Central memory CD4-positive, alpha-beta T cell (primary cell): ENCODE data around the gene GABRR3.
"Not testable (repeated sequence)": the region's sequence is repeated elsewhere in the genome, so short reads cannot be mapped to it uniquely, and the experiment has no call there.

Experiments
- DNase-seq: peaks from one replicate; pipeline ENCODE4 v3.0.0; 2022

The GABRR3 gene

DNA sequence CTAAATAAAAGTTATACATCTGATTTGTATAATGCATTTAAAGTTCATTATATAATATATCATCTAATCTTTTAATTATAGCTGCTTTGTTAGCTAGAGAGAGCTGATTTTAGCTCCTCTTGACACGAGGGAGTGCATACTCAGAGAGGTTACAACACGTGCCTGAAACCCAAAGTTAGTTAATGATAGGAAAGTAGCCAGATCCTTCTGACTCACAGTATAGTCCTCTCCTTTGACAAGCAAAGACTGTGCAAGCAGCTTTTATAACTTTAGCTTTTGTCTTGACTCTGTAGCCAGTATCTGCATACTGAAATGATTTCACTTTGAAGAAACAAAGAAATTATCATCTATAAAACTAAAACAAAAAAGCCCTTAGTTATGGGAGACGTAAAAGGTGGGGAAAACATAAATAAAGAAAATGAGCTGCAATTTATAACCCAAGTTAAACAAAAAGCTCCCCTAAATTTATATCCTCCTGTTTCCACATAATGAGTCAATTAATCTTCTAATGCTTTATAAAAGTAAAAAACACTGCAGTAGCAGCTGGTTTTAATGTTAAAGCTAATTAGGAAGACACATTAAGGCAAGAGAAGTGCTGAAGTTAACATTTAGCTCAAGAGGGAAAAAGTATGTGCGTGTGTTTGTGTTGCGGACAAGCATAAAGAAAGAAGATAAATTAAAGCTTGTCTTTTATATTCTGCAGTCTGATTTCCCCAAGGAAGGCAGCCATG, 13.1 kb downstream of the GABRR3 start:
- DNase-seq = no peak

DNA sequence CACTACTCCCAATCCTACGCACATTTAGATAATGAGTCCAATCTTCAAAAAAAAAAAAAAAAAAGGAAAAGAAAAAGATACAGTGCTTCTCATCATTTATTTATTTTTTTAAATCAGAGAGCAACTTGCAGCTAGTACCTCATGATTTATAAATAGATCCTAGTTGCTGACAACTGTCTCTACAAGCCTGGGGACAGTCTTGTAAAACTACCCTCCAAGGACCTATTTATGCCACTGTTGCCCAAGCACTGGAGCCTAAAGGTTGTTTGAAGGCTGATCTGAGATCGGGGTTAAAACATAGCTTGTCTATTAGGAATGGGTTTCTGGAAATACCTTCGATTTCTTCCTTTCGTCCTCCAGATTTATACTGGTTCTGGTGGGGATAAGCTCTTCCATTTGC, 14.7 kb downstream of the GABRR3 start:
- no peak for DNase-seq

DNA sequence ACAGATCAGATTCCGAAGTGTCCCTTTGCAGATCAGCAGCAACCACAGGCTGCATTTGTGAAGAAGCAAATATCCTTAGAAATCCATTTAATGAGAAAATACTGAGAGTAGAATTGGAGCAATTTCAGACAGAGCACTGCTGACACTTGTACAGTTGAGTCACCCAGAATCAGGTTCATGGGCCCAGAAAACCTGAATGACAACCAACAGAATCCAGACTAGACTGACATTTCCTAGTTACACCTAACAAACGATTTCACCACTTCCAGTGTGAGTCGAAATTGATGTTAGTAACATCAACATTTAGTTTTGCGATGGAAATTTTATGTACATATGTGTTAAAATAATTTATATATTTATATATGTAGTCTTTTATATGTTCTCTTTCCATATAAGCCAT, 16.8 kb downstream of the GABRR3 start:
- no peak for DNase-seq

DNA sequence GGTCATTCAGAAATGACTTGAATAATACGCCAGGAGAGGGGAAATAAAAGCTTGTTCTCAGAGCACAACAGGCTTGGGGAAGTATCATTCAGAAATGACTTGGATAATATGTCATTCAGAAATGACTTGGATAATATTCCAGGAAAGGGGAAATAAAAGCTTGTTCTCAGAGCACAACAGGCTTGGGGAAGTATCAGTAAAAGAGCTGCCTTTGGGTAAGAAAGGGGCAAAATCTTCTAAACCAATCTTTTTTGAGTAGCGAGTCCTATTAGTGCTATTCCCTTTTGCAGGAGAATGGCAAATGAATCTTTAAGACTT, 20.9 kb downstream of the GABRR3 start:
- no peak for DNase-seq

DNA sequence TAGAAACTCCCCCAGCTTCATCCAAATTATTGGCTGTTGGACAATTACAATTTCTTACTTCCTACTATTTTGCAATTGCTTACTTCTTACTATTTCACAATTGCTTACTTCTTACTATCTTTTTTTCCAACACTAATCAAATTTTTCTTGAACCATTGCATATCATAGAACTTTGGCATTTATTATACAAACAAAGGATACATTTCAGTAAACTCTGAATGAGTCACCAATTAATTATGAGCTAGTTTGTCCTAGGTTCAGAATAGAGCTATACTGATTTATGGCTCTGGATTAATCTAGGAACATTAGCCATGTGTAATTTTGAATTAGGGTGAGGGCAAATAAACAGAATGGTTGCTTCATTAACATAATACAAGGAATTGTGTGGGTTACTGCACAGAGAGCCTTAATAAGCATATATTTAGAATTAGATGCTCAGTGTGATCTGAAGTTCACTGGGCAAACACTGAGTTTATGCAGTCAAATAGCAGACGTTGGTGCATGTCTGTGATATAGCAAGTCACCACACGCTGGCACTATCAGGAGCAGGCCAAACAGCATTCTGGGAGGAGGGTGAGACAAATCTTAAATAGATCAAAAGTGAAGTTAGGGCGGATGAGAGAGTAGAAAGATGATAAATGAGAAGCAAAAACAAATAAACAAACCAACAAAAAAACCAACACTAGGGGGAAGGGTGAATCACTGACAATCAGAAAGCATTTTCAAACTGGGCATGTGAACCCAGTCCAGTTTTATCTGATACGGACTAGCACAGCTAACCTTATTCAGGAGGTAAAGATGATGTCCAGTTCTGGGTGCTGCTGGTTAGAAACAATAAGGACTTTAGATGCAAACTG, 21.5 kb downstream of the GABRR3 start:
- no peak for DNase-seq

DNA sequence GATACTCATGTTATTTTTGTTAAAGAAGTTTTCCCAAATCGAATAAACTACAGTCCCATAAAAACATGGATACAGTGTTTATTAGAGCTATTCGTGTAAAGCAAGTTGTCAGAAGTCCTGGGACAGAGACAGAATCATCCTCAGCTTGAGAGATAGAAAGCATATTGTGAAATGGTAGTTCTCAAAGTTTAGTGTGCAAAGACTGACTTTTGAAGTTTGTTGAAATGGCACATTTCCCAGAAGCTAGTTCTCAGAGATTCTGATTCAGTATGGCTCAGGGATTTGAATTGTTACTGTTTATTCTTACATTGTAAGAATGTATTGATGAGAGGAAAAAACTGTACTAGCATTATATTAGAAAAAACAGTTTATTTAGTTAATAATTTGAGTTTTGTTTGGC, 22.1 kb downstream of the GABRR3 start:
- DNase-seq = no peak

DNA sequence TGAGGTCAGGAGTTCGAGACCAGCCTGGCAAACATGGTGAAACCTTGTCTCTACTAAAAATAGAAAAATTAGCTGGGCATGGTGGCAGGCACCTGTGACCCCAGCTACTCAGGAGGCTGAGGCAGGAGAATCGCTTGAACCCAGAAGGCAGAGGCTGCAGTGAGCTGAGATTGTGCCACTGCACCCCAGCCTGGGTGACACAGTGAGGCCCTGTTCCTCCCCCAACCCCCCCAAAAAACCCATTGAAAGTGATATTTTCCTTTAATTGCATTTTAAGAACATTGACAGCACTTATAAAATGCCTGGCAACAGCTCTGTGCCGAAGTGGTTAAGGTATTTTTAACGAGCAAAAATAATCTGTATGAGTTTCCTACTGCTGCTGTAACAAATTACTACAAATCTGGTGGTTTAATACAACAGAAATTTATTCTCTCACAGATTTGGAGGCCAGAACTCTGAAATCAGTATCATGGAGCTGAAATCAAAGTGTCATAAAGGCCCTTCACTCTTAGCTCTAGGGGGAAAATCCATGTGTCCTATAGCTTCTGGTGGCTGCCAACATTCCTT, 24.1 kb downstream of the GABRR3 start:
- not testable (repeated sequence) for DNase-seq

DNA sequence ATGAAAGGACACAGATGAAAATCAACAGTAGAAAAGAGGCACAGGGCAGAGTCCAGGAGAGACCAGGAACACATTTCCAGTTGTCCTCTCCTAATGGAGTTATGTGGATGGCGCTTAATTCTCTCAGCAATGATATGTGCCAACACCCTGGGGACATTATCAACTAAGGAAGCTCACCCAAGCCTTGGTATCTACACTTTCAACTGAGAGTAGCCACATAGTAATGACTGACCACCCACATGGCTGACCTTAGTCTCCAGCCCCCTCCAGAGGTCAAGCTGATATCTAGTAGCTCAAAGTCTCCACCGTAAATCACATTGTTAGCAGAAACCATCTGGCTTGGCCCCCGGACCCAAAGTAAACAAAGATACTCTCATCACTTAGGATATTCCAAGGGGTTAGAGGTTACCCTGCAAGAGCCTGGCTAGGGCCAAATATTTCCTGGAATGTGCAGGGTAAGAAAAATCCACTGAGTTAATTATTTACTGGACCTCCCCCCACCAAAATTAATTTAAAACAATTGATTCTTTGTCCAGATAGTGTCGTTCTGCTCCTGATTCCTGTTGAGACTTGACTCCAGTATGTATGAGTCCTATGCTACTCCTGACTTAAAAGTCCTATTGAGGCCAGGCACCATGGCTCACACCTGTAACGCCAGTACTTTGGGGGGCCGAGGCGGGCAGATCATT, 24.8 kb downstream of the GABRR3 start:
- no peak for DNase-seq

DNA sequence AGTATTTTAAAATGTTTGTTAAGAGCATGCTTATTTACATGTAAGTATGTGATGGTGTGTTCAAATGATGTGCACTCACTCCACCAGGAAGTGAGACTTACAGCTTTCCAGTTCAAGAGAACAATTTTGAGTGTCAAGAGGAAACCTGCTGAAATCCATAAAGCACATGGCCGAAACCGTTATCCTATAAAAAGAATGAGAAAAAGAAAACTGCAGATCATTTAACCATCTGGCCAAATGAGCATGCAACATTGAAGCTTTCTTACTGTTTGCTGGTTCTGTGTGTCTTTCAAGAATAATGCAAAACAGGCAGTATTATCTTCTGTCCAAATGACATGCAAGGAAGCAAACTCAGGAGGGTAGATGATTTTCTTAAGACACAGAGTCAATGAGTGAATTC, 26.3 kb downstream of the GABRR3 start:
- no peak for DNase-seq

DNA sequence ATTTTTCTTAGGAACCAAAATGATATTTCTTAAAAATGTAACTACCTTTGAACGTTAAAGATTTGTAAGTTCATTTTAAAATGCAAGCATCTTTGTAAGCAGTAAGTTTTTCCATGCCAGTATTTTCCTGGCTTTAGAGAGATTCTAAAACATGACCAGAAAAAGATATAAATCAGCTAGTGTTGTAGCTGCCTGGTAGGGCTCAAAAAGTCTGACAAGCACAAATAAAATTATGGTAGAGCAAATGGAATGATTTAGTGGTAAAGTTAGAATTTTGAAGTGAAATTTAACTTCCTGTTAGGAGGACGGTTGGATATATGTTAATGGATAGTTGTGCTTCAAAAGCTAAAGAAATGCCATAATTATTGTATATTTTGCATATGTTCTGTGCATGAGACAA, 29.7 kb downstream of the GABRR3 start:
- DNase-seq = no peak

DNA sequence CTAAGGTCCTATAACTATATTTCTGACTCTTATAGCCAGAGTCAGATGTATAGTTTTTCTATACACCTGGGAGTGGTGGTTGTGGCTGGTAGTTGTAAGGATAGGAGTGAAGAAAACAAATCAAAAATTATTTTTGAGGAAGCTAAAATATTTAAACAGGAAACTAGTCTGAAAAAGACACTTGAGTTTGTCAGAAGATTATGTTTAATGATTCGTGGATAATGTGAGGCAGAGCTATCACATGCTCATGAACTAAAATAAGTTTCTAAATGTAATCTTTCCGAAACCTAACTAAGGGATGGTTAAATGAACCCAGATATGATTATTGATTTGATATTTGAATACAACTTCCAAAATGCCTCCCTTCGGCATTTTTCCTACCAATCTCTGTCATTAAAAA, 30.4 kb downstream of the GABRR3 start:
- no peak for DNase-seq

DNA sequence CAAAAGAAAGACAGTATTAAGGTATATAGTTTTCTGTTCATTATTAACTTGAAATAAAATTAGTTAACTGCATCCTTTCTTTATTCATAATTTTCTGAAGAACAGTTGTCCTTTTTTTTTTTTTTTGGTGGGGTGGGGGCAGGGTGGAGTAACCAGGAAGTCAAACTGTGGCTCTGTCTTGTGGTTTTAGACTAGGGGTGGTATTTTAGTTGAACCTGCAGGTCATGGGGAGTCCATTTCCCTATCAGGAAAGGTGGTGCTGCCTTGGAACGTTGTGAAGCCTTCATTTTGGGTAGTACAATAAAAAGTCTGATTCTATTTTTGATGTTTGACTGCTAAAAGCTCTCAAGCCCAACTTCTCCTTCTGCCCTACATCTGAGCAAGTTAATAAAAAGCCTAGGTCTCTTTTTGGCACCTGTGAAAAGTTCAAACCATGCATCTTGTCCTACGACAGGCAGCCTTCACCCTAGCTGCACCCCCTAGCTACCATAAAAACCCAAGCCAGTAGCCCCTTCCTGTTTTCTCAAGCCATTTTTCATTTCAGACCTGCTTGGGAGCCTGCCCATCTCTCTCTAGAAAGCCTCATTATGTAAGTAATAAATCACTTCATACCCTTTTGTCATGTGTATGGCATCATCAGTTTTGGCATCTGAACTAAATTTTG, 31.7 kb downstream of the GABRR3 start:
- peak; percentile 26 for DNase-seq

DNA sequence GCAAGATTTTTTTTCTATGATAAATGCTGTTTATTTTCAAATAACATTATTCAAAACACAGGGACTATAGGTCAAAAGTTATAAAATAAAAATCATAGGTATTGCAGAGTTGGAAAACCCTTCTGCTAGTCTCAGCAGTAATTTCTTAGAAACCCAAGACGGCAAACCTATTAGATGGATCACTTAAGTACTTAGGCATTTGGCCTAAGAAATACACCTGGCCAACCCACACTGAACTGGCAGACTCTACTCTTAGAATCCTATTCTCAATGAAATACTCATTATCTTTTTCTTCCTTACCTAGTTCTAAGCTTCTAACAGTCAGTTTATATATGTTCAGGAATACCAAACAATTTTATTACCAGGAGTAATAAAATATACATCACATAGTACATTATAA, 32.4 kb downstream of the GABRR3 start:
- no peak for DNase-seq

DNA sequence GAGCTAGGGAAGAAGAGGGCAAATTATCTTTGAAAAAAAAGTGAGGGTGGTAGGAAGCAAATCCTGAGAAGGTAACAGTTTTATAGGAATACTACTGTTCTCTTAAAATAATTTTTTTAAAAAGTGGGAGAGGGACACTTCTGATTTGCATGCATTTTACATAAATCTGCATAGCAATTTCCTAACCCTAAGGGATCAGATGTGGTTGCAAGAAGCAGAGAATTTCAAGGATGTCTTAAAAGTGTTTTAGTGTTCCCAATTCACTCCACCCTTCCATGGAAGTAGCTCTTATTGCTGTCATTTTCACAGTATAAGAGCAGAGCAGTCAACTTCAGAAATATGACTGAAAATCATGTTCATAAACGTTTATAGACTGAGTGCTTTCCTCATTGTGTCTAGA, 35.1 kb downstream of the GABRR3 start:
- DNase-seq = no peak

DNA sequence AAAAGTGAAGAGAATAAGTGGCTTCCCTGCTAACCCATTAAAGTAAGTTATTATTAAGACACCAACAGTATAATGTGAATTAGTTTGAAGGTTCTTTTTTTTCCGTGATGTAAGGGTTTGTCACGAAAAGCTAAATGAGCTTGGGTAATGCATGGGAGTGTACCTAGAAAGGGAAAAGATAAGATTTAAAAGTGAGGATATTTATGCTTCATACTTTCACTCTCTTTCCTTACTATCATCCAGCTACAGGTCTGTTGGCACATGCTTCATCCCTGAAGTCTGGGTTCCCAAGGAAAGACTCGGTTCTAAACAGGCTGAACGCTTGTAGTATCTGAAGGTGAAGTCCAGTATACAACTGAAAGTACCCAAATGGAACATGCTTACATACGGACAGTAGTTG, 36.0 kb downstream of the GABRR3 start:
- no peak for DNase-seq

DNA sequence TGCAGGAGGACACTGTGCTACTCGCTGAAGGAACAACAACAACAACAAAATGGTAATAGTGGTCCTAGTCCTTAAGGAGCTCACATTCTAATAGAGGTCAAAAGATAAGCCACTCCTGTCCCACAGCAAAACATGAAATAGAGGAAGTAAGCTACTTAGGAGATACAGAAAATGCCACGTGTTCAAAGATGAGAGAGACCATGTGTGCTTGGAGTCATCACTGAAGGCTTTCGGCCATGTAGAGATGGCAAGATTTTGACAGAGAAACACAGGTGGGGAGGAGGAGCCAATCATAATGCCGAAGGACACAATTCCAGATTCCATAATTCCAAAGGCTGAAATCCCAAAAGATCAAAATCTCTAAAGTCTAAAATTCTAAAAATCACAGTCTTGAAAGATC, 38.1 kb downstream of the GABRR3 start:
- no peak for DNase-seq

DNA sequence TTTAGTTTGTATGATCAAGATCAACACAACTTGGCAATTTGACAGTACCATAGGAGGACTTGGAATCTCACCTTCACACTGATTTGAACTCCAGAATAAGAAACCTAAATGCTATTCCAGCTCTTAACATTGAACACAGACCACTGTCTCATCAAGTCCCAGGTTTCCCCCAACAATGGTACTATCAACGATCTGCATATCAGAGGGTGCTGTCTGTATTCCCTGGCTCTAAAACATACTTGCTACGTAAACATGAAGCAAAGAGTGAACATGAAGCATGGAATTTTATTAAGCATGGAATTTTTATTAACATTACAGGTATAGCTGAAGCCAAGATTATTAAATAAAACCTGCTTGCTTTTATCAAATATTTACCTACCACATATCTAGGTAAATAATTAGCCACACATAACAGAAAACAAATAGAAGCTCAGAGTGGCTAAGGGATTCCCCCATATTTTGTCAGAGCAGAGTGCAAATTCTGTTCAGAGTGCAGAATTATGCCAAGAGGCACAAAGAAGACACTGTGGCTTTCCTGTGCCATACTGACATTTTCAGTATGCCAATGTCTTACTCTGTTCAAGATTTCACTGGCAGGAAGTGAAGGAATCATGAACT, 40.7 kb downstream of the GABRR3 start:
- no peak for DNase-seq

DNA sequence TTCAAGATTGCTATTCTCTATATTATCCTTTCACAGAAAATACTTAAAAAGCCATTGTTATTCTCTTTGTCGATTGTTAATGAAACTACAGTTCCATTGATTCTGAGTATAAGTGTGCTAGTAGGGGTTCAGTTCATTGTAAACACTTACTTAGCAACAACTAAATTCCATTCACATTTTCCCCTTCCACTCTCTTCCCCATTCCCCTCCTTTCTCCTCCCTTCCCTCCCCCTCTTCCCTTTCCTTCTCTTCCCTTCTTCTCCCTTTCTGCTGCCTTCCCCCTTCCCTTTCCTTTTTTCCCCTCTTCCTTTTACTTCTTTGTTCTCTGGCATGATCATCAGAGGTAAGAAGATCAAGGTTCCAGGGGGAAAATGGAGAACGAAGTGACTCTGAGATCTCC, 41.6 kb downstream of the GABRR3 start:
- no peak for DNase-seq

DNA sequence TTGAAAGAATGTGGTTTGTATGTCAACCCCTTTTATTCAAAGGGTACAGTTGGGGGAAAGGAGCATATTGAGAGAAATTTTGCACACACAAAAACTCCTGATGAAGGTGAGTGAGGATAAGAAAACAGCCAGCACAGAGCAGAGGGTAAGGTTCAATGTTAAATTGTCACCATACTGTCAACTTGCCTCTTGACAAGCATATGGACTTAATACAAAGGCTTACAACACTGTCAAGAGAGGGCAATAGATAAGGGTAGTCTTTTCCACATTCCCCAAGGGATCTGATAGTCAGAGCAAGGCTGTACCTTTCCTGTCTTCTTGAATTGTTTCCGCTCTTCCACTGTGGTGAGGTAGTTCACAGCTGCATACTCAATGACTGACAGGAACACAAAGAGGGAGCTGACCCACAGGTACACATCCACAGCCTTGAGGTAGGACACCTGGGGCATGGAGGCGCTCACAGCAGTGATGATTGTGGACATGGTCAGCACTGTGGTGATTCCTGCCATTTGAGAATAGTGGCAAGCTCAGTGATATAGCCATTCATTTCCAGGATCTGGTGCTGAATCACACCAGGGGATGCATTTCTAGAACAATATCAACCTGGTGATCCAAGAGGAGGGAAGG, 42.5 kb downstream of the GABRR3 start:
- DNase-seq = no peak

DNA sequence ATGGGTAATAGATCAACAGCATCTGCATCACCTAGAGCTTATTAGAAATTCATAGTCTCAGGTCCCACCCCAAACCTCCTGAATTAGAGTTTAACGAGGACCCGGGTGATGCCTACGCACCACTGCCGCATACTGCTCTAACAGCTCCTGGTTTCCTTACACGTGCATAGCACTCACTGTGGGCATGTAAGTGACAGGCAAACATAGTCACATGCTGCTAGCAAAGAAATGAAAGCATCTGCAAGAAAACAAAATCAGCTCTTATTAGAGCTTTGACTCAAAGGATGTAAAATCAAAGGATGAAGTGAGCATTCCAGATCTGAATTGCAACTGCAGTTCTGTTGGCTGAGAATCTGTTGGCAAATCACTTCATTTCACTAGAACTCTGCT, 43.8 kb downstream of the GABRR3 start:
- peak; percentile 39 for DNase-seq

DNA sequence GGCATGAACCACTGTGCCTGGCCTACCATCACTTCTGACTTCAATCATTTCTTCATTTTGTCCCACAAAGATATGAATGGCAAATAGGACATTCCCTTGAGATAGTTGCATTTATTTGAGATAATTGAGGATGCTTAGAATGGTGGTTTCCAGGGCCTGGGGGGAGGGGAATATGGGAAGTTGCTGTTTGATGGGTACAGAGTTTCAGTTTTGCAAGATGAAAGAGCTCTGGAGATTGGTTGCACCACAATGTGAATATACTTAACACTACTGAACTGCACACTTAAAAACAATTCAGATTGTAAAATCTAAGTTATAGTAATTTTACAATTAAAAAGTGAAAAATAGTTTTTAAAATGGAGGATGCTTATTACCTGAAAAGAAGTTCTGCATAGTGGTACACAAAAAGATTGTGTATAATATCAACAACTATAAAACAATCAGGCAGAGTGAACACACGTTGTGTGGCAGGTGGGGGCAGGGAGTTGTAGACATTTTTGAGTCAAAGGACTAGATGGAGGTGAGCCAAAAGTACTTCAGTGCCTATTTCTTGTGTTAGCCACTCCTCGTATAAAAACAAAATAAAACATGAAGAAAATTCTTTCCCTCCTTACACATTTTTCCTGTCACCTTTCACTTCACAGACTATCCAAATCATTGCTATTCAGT, 44.4 kb downstream of the GABRR3 start:
- no peak for DNase-seq
